Measurements from ENCODE around the gene MAP6. TPM values are rescaled to one million over a fixed set of nuclear protein-coding genes. Genes with fewer than 3 reads are reported as not detected.

MAP6 gene
- total RNA-seq, 1 donor from 2014 or later = 30.5 TPM

DNA sequence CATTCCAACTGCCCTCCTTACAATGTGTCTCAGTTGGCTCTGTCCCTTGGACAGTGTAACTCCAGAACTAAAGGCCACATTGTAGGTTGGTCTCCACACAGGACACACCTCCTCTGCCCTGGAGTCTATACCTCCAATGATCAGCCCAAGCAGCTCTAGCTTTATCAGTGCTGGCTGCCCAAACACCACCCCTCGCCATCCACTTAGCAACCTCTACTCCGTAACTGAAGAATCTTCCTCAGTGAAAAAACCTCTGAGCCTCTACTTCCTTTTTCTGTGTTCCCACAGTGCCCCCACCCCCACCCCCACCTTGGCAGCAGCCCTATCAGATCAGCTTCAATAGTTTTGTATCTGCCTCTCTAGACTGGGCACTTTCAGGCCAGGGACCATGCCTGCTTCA lies 73.4 kb downstream of the MAP6 start:
- Mint-ChIP-seq H3K4me3 (no peak overlapping the region), H3K27me3 (peaks cover 5% of the 10 kb centered on the region), H3K27ac (no peak overlapping the region), H3K36me3 (no peaks in the 10 kb centered on the region), H3K9me3 (no peaks in the 10 kb centered on the region), H3K4me1 (ENCODE audit: unreplicated experiment) (peaks cover 31% of the 10 kb centered on the region)
- DNase-seq (ENCODE audit: extremely low spot score, unreplicated experiment) = no peak
- TF ChIP-seq, protein P1, sequence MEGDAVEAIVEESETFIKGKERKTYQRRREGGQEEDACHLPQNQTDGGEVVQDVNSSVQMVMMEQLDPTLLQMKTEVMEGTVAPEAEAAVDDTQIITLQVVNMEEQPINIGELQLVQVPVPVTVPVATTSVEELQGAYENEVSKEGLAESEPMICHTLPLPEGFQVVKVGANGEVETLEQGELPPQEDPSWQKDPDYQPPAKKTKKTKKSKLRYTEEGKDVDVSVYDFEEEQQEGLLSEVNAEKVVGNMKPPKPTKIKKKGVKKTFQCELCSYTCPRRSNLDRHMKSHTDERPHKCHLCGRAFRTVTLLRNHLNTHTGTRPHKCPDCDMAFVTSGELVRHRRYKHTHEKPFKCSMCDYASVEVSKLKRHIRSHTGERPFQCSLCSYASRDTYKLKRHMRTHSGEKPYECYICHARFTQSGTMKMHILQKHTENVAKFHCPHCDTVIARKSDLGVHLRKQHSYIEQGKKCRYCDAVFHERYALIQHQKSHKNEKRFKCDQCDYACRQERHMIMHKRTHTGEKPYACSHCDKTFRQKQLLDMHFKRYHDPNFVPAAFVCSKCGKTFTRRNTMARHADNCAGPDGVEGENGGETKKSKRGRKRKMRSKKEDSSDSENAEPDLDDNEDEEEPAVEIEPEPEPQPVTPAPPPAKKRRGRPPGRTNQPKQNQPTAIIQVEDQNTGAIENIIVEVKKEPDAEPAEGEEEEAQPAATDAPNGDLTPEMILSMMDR (conservative IDR thresholded peaks at IDR 0.05) = no peak

DNA sequence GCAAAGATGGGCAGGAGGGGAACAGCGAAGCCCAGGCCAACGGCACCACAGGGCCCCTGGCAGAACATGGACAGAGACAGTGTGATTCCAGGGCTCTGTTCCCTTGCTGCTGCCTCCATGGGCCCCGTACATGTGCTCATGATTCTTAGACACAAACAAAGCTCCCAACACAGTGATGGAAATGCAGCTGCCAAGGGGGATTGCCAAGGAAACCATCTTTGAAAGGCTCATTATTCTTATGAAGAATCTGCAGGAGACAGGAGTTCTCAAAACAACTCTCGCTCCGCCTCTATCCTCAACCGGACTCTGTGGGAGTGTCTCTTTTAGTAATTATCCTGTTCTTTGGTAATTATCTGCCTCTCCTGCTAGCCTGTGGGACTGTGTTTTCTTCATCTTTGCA lies 74.6 kb downstream of the MAP6 start:
- Mint-ChIP-seq H3K9me3 (no peaks in the 10 kb centered on the region), H3K27ac (no peak overlapping the region), H3K4me3 (no peak overlapping the region), H3K4me1 (ENCODE audit: unreplicated experiment) (peaks cover 31% of the 10 kb centered on the region), H3K36me3 (no peaks in the 10 kb centered on the region), H3K27me3 (peaks cover 4% of the 10 kb centered on the region)
- DNase-seq (ENCODE audit: extremely low spot score, unreplicated experiment) = no peak
- TF ChIP-seq, protein P1 (conservative IDR thresholded peaks at IDR 0.05) = no peak

DNA sequence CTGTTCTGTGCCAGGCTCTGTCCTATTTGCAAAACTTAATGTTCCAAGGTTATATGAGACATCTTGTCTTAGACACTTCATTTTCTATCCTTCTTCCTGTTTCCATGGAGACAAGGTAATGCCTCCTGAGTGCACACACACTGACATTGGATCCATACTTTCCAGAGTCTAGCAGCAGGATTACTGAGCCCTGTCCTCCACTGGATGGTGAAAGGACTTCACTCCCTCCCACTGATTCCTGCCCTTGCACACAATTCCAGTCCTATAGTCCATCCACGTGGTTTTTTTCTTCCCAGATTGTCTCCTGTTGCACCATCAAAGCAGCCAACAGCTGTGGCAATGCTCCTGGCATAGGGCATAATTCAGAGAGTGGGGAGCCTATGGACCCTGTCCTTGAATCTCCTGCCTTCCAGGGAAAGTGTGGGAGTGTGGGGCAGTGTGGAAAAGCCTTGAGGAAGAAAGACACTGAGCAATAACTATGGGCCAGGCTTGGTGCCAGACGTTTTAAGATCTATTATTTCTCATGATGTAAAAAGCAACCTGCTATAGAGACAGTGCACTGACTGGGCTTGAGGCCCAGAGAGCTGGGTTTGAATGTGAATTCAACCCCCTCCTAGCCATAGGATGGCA lies 75.4 kb downstream of the MAP6 start:
- Mint-ChIP-seq H3K36me3 (no peaks in the 10 kb centered on the region), H3K4me1 (ENCODE audit: unreplicated experiment) (peaks cover 31% of the 10 kb centered on the region), H3K9me3 (no peaks in the 10 kb centered on the region), H3K27me3 (peaks cover 4% of the 10 kb centered on the region), H3K27ac (no peak overlapping the region), H3K4me3 (no peak overlapping the region)
- TF ChIP-seq, protein P1 (conservative IDR thresholded peaks at IDR 0.05) = no peak
- DNase-seq (ENCODE audit: extremely low spot score, unreplicated experiment) = no peak

DNA sequence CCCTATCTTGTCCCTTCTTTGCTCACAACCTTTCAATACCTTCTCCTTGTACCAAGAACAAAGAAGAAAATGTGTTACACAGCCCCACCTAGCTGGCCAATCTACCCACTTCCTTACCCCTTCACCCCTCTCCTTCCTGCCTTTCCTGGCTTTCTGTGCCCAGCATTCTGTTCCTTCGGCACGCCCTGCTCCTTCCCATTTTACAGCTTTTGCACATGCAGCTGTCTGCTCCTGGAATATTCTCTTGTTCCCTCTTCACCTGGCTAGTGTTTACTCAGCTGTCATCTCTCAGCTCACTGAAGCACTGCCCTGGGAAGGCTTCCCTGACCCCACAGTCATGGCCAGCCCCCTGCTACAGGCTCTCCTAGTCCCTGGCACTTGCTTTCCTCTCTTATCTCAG lies 76.1 kb downstream of the MAP6 start:
- H3K27me3 Mint-ChIP-seq = peaks cover 4% of the 10 kb centered on the region
- no peak overlapping the region for H3K4me3 Mint-ChIP-seq
- no peaks in the 10 kb centered on the region for H3K36me3 Mint-ChIP-seq
- peaks cover 28% of the 10 kb centered on the region for H3K4me1 Mint-ChIP-seq (ENCODE audit: unreplicated experiment)
- no peak overlapping the region for H3K27ac Mint-ChIP-seq
- TF ChIP-seq, protein P1 (conservative IDR thresholded peaks at IDR 0.05) = no peak
- DNase-seq (ENCODE audit: extremely low spot score, unreplicated experiment) = no peak
- no peaks in the 10 kb centered on the region for H3K9me3 Mint-ChIP-seq

DNA sequence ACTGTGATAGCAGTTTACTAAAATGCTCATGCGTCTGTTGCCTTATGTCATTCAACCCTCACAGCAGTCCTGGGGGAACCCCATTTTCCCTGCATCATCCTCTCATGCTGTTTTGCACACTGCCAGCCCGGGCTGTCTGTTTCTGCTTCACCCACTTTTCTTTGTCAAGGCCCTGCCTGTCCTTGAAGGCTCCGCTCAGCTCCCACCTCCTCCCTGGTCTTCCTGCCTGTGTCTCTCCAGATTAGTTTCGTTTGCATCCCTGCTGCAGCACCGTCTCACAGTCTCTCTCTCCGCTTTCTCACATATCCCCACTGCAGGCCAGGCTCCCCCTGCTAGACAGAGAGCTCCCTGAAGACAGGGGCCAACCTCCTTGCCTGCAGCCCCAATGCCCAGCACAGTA lies 76.9 kb downstream of the MAP6 start:
- TF ChIP-seq, protein P1 (conservative IDR thresholded peaks at IDR 0.05) = no peak
- H3K27ac Mint-ChIP-seq = no peak overlapping the region
- peaks cover 24% of the 10 kb centered on the region for H3K4me1 Mint-ChIP-seq (ENCODE audit: unreplicated experiment)

More for the DNA sequence above, 76.9 kb downstream of the MAP6 start:
- H3K4me3 Mint-ChIP-seq = no peak overlapping the region
- no peak for DNase-seq (ENCODE audit: extremely low spot score, unreplicated experiment)
- H3K27me3 Mint-ChIP-seq = peaks cover 4% of the 10 kb centered on the region
- no peaks in the 10 kb centered on the region for H3K36me3 Mint-ChIP-seq
- H3K9me3 Mint-ChIP-seq = no peaks in the 10 kb centered on the region

Measured in type B pancreatic cell (in vitro differentiated cells).